ENCODE measurements around the gene SDCCAG8. TPM values are rescaled to one million over a fixed set of nuclear protein-coding genes. Genes with fewer than 3 reads are reported as not detected.

The SDCCAG8 gene
- polyA plus RNA-seq, 3 donors, result 40.6 to 52.4 (median 48.9) TPM

GRCh38 chr1:243250102-243250501 lies 5.7 kb upstream of the SDCCAG8 start:
- DNase-seq (ENCODE audit: extremely low read depth in 1 of 11, low read depth in 9 of 11, low spot score in 4 of 11), result no peak

- no peak for DNase-seq (ENCODE audit: extremely low read depth in 1 of 11, low read depth in 9 of 11, low spot score in 4 of 11)
These were observed 4.3 kb upstream of the SDCCAG8 start for GRCh38 chr1:243251539-243251938.

- peak in 2 of 11 donors; percentile 5 to 9 for DNase-seq (ENCODE audit: extremely low read depth in 1 of 11, low read depth in 9 of 11, low spot score in 4 of 11)
These were observed 2.5 kb upstream of the SDCCAG8 start for GRCh38 chr1:243253211-243253925.

- no peak for DNase-seq (ENCODE audit: extremely low read depth in 1 of 11, low read depth in 9 of 11, low spot score in 4 of 11)
These were observed 2.0 kb upstream of the SDCCAG8 start for GRCh38 chr1:243253926-243254232.

- DNase-seq (ENCODE audit: extremely low read depth in 1 of 11, low read depth in 9 of 11, low spot score in 4 of 11), result peak; percentile 33 to 64 (median 41)
These were observed 1.5 kb upstream of the SDCCAG8 start for GRCh38 chr1:243254233-243254926.

GRCh38 chr1:243254927-243255790 lies 682 bp upstream of the SDCCAG8 start, which contains the start of gene CEP170:
Gene CEP170 (minus strand): TSS chr1:243255281. CDS start chr1:243225280, 30,001 bp downstream.
- DNase-seq (ENCODE audit: extremely low read depth in 1 of 11, low read depth in 9 of 11, low spot score in 4 of 11), result peak; percentile 95 to 99 (median 99)

GRCh38 chr1:243256590-243256989 lies 749 bp downstream of the SDCCAG8 start:
- no peak for DNase-seq (ENCODE audit: extremely low read depth in 1 of 11, low read depth in 9 of 11, low spot score in 4 of 11)

- DNase-seq (ENCODE audit: extremely low read depth in 1 of 11, low read depth in 9 of 11, low spot score in 4 of 11), result no peak
These were observed 1.3 kb downstream of the SDCCAG8 start for GRCh38 chr1:243257189-243257588.

- DNase-seq (ENCODE audit: extremely low read depth in 1 of 11, low read depth in 9 of 11, low spot score in 4 of 11), result no peak
These were observed 2.9 kb downstream of the SDCCAG8 start for GRCh38 chr1:243258731-243259130.

GRCh38 chr1:243260221-243260880 lies 4.5 kb downstream of the SDCCAG8 start:
- DNase-seq (ENCODE audit: extremely low read depth in 1 of 11, low read depth in 9 of 11, low spot score in 4 of 11), result no peak

- no peak for DNase-seq (ENCODE audit: extremely low read depth in 1 of 11, low read depth in 9 of 11, low spot score in 4 of 11)
These were observed 5.5 kb downstream of the SDCCAG8 start for GRCh38 chr1:243261390-243261789.

GRCh38 chr1:243264717-243265116 lies 8.9 kb downstream of the SDCCAG8 start:
- DNase-seq (ENCODE audit: extremely low read depth in 1 of 11, low read depth in 9 of 11, low spot score in 4 of 11), result no peak

GRCh38 chr1:243266231-243266630 lies 10.4 kb downstream of the SDCCAG8 start:
- no peak for DNase-seq (ENCODE audit: extremely low read depth in 1 of 11, low read depth in 9 of 11, low spot score in 4 of 11)

GRCh38 chr1:243267471-243267880 lies 11.6 kb downstream of the SDCCAG8 start:
- DNase-seq (ENCODE audit: extremely low read depth in 1 of 11, low read depth in 9 of 11, low spot score in 4 of 11), result no peak

- no peak for DNase-seq (ENCODE audit: extremely low read depth in 1 of 11, low read depth in 9 of 11, low spot score in 4 of 11)
These were observed 12.2 kb downstream of the SDCCAG8 start for GRCh38 chr1:243267914-243268653.

GRCh38 chr1:243268751-243269460 lies 13.1 kb downstream of the SDCCAG8 start:
- DNase-seq (ENCODE audit: extremely low read depth in 1 of 11, low read depth in 9 of 11, low spot score in 4 of 11), result no peak

GRCh38 chr1:243269461-243269801 lies 13.6 kb downstream of the SDCCAG8 start:
- DNase-seq (ENCODE audit: extremely low read depth in 1 of 11, low read depth in 9 of 11, low spot score in 4 of 11), result no peak

All from renal cortex interstitium (tissue), 11 donors.